GM21526 (cell line): ENCODE measurements around the gene DRAM2.
"Not testable (repeated sequence)": the region's sequence is repeated elsewhere in the genome, so short reads cannot be mapped to it uniquely, and the experiment has no call there.

Experiments
- ATAC-seq: cut with Tn5 transposase; IDR thresholded peaks from one replicate; pipeline ENCODE4 v1.9.1; 2021; ENCODE audit warnings: moderate library complexity; ENCODE audit not compliant: unreplicated experiment, low FRiP score

The DRAM2 gene

GRCh38 chr1:111084999-111085398 is 54.9 kb downstream of the DRAM2 start:
- ATAC-seq: no peak

- ATAC-seq: no peak
Measured at GRCh38 chr1:111082421-111083203, 57.3 kb downstream of the DRAM2 start.

DNA sequence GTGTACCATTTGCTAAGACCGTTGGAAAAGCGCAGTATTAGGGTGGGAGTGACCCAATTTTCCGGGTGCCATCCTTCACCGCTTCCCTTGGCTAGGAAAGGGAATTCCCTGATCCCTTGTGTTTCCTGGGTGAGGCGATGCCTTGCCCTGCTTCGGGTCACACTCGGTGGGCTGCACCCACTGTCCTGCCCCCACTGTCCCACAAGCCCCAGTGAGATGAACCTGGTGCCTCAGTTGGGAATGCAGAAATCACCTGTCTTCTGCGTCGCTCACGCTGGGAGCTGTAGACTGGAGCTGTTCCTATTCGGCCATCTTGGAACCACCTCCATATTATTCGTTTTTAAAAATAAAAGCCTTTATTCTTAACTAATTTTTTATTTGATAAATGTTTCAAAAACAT is 60.6 kb downstream of the DRAM2 start:
- not testable (repeated sequence) for ATAC-seq

GRCh38 chr1:111077312-111077711 is 62.6 kb downstream of the DRAM2 start:
- ATAC-seq: not testable (repeated sequence)
